PFSK-1 (cell line): ENCODE measurements around the gene PRKAR1B.

Source experiments
- FOXP2 ChIP-seq: optimal IDR thresholded peaks from 2 replicates; pipeline ENCODE3; 2011; ENCODE audit warnings: borderline replicate concordance, control low read depth, inconsistent platforms; ENCODE audit not compliant: insufficient read depth; ENCODE audit errors: extremely low read length, extremely low read depth
- POLR2AphosphoS5 ChIP-seq: IDR thresholded peaks from 2 replicates; pipeline ENCODE4 v1.6.1; 2012; ENCODE audit warnings: low read depth, mild to moderate bottlenecking, control low read depth, low read length, moderate library complexity
- SIN3A ChIP-seq: IDR thresholded peaks from 2 replicates; pipeline ENCODE4 v1.6.1; 2012; ENCODE audit warnings: mild to moderate bottlenecking, low read length, moderate library complexity, borderline replicate concordance; ENCODE audit not compliant: insufficient read depth
- TAF1 ChIP-seq: IDR thresholded peaks from 2 replicates; pipeline ENCODE4 v1.6.1; 2012; ENCODE audit warnings: low read length, control low read depth, borderline replicate concordance; ENCODE audit not compliant: insufficient read depth
- TF ChIP-seq, protein P1 (sequence below), 2 experiments: IDR thresholded peaks; 2 replicates each; pipeline versions ENCODE4 v1.6.1 to v1.8.0; 2011 to 2012; ENCODE audit warnings: low read depth in 2 of 2, low read length in 2 of 2, control low read depth in 1 of 2, inconsistent platforms in 1 of 2, mild to moderate bottlenecking in 1 of 2, moderate library complexity in 1 of 2; ENCODE audit not compliant: insufficient read depth in 1 of 2

The PRKAR1B gene

DNA sequence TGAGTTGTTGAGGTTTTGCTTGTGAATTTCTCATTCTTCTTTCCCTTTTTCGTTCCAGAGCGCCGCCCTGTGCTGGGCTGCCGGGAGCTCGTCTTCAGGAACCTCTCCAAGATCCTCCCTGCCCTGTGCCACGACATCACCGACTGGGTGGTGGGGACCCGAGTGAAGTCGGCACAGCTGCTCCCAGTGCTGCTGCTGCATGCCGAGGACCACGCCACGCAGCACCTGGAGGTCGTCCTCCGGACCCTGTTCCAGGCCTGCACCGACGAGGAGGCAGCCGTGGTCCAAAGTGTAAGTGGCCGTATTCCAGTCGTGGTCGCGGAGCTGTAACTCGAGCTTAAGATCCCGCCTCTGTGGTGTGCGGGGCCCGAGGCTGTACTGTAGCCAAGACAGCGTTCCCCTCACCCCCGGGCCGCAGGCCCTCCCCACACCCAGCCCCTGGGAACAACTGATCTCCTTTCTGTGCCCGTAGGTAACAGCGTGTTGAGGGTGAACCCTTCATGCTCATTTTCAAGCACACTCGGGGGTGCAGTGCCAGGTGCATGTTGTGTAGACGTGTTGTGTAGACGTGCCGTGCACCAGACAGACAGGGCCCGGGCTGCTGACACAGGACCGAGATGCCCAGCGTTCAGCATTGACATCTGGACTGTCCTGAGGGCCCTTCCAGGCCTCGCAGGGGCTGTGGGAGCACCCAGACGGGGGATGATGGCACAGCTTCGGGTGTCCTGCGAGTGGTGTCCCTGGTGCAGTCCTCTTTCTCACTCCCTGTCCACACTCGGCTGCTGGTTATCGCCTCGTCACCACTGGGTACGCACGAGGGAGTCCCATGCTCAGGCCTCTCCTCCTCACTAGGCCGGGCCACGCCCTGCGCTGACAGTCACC lies 27.7 kb upstream of the PRKAR1B start:
- TF ChIP-seq, protein P1, sequence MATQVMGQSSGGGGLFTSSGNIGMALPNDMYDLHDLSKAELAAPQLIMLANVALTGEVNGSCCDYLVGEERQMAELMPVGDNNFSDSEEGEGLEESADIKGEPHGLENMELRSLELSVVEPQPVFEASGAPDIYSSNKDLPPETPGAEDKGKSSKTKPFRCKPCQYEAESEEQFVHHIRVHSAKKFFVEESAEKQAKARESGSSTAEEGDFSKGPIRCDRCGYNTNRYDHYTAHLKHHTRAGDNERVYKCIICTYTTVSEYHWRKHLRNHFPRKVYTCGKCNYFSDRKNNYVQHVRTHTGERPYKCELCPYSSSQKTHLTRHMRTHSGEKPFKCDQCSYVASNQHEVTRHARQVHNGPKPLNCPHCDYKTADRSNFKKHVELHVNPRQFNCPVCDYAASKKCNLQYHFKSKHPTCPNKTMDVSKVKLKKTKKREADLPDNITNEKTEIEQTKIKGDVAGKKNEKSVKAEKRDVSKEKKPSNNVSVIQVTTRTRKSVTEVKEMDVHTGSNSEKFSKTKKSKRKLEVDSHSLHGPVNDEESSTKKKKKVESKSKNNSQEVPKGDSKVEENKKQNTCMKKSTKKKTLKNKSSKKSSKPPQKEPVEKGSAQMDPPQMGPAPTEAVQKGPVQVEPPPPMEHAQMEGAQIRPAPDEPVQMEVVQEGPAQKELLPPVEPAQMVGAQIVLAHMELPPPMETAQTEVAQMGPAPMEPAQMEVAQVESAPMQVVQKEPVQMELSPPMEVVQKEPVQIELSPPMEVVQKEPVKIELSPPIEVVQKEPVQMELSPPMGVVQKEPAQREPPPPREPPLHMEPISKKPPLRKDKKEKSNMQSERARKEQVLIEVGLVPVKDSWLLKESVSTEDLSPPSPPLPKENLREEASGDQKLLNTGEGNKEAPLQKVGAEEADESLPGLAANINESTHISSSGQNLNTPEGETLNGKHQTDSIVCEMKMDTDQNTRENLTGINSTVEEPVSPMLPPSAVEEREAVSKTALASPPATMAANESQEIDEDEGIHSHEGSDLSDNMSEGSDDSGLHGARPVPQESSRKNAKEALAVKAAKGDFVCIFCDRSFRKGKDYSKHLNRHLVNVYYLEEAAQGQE (IDR thresholded peaks at IDR 0.05; ENCODE audit: insufficient read depth in 1 of 2, low read depth in 2 of 2, low read length in 2 of 2), result no peak
- TF ChIP-seq SIN3A, result no peak
- TF ChIP-seq FOXP2, result no peak
- no peak for TF ChIP-seq POLR2AphosphoS5
- TF ChIP-seq TAF1, result no peak

DNA sequence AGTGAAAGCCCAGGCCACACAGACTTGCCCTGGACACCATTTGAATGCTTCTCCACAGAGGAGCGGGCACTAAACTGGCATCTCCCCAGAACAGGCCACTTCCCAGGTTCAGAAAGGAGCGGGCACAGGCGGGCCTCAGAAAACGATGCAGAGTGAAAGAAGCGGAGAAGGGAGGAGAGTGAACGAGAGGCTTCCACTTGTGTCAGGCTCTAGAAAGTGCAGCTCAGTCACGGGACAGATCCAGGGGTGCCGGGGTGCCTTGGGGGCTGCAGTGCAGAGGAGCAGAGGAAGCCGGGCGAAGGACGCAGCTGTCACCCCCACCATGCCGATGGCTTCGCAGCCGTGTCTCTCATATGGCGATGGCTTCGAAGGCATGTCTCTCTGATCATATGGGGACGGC lies 26.1 kb upstream of the PRKAR1B start:
- TF ChIP-seq TAF1 (no peak), SIN3A (no peak), FOXP2 (no peak), POLR2AphosphoS5 (no peak)
- TF ChIP-seq, protein P1 (IDR thresholded peaks at IDR 0.05; ENCODE audit: insufficient read depth in 1 of 2, low read depth in 2 of 2, low read length in 2 of 2), result no peak

DNA sequence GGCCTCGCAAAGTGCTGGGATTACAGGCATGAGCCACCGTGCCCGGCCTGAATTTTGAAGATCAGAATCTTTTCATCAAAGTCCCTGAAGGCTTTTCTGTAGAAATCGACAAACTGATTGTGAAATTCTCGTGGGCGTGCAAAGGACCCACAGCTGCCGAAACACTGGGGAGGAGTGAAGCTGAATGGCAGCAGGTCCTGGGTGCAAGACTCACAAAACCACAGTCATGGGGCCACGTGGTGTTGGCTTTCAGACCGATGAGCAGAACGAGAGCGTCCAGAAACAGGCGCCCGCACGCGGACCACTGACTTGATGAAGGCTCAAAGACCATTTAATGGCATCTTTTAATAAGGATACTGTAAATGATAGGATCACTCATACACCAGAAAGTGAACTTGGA lies 24.7 kb upstream of the PRKAR1B start:
- TF ChIP-seq SIN3A, result no peak
- TF ChIP-seq FOXP2, result no peak
- TF ChIP-seq, protein P1 (IDR thresholded peaks at IDR 0.05; ENCODE audit: insufficient read depth in 1 of 2, low read depth in 2 of 2, low read length in 2 of 2), result no peak
- no peak for TF ChIP-seq POLR2AphosphoS5
- no peak for TF ChIP-seq TAF1

DNA sequence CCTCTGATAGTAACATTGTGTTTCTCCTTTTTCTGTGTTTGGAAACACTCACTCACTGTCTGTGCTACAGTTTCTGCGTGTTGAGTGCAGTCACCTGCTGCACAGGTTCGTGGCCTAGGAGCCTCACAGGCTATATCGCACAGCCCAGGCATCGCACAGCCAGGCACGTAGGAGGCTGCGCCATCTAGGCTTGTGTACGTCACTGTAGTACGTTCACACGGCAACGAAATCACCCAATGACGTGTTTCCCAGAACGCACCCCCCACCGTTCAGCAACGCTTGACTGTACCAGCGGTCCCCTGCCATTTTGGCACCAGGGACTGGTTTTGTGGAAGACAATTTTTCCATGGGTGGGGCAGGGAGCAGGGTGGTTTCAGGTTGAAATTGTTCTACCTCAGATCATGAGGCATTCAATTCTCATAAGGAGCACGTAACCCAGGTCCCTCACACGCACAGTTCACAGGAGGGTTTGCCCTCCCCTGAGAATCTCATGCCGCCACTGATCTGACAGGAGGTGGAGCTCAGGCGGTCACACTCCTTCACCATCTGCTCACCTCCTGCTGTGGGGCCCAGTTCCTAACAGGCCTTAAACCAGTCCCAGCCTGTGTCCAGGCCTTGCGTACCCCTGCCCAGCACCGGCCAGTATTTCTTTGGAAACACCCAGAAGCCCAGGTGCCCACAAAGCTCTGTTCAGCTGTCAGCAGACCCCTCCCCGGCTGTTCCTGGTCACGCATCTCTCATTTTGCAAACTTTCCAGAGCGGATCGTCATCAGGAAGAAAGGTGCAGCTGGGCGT lies 23.2 kb upstream of the PRKAR1B start:
- TF ChIP-seq POLR2AphosphoS5, result no peak
- TF ChIP-seq SIN3A, result no peak
- TF ChIP-seq, protein P1 (IDR thresholded peaks at IDR 0.05; ENCODE audit: insufficient read depth in 1 of 2, low read depth in 2 of 2, low read length in 2 of 2), result no peak
- no peak for TF ChIP-seq TAF1
- no peak for TF ChIP-seq FOXP2
